ENCODE results near the gene RIT2.

DNA sequence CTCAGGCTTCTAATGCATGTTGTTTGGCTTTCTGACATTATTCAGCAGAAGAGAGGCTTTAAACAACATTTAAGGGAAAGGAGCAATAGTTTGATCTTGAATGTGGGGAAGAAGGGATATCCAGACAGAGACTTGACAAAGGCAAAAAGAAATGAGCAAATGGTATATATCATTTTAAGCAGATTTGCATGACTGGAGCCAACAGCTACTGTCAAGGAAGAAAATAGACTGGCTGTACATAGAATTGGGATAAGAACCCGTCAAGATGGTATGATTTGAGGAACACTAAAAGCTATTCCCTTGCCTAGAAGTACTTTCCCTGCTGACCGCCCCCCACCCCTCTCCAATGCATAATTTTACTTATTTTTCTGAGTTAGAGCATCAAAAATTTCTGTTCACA lies 174.5 kb downstream of the RIT2 start:
- no peak for TF ChIP-seq POLR2A (IDR thresholded peaks at IDR 0.05)
- TF ChIP-seq POLR2AphosphoS5 (IDR thresholded peaks at IDR 0.05) = no peak

Data from spleen (tissue), 3 donors.